HCT116 (cell line): ENCODE results near the gene INS. TPM values are rescaled to one million over a fixed set of nuclear protein-coding genes. Genes with fewer than 3 reads are reported as not detected.

Source experiments
- ATAC-seq: fragments of 200-7000 bp; cut with Tn5 transposase; 2 replicates; pipeline ENCODE4 v1.9.1; 2020; ENCODE audit warnings: mild to moderate bottlenecking, moderate library complexity
- BruUV-seq: library from RNA; stranded (reverse); fragments of 400-500 nt; replicated peaks from 2 replicates; lab custom pipeline; 2021; lab: Mats Ljungman, UMichigan
- CTCF ChIA-PET: fragments of 300-600 bp; sonication (Branson Sonifier 250); formaldehyde crosslinking; loops from one replicate; lab custom pipeline; 2021; ENCODE audit warnings: antibody characterized with exemption; lab: Charles Lee
- POLR2A ChIA-PET: fragments of 300-600, 350-600 bp; sonication (Branson Sonifier 250); formaldehyde crosslinking; loops from one replicate; lab custom pipeline; 2021; ENCODE audit warnings: antibody characterized with exemption; lab: Charles Lee
- RAD21 ChIA-PET, 2 experiments: fragments of 300-600 bp; sonication (Branson Sonifier 250); formaldehyde crosslinking; loops; one replicate each; lab custom pipeline; 2023; ENCODE audit warnings: low total read pairs in 2 of 2; ENCODE audit not compliant: uncharacterized antibody in 2 of 2, unreplicated experiment in 2 of 2, low non-redundant PET in 1 of 2; lab: Charles Lee
- DNase-seq: peaks from one replicate; pipeline ENCODE4 v3.0.0-alpha.2; 2010; ENCODE audit warnings: low read depth, low spot score
- H2AFZ ChIP-seq: fragments of 200-600 bp; shearing (Covaris generic), sonication (generic); 2 replicates; pipeline ENCODE4 v1.6.1; 2017; ENCODE audit warnings: low read depth, mixed run types, mixed read lengths, antibody characterized with exemption, low read length; ENCODE audit not compliant: poor library complexity, severe bottlenecking
- H3K27ac ChIP-seq: 2 replicates; pipeline ENCODE4 v1.5.1; 2012; ENCODE audit warnings: low read depth, low read length
- H3K27me3 ChIP-seq: fragments of 200-600 bp; sonication (generic); 2 replicates; pipeline ENCODE4 v1.6.1; 2016; ENCODE audit warnings: mixed run types, low read length, mixed read lengths; ENCODE audit not compliant: insufficient read depth
- H3K36me3 ChIP-seq, 2 experiments: fragments of 200-500 bp in 1 of 2; fragments of 200-600 bp in 1 of 2; sonication (Bioruptor generic) in 1 of 2; sonication (generic) in 1 of 2; 2 replicates each; pipeline versions ENCODE4 v1.5.1 to v1.6.1; 2014 to 2016; ENCODE audit warnings: low read length in 2 of 2, inconsistent platforms in 1 of 2, mixed read lengths in 1 of 2, mixed run types in 1 of 2; ENCODE audit not compliant: insufficient read depth in 2 of 2, control insufficient read depth in 1 of 2
- H3K4me1 ChIP-seq, 2 experiments: fragments of 200-600 bp in 1 of 2; sonication (generic) in 1 of 2; 2 replicates each; pipeline versions ENCODE4 v1.5.1 to v1.6.1; 2012 to 2017; ENCODE audit warnings: low read length in 2 of 2, inconsistent platforms in 1 of 2, mild to moderate bottlenecking in 1 of 2, mixed read lengths in 1 of 2, mixed run types in 1 of 2, moderate library complexity in 1 of 2; ENCODE audit not compliant: insufficient read depth in 2 of 2, control insufficient read depth in 1 of 2
- H3K4me2 ChIP-seq: fragments of 200-600 bp; sonication (generic); 2 replicates; pipeline ENCODE4 v1.6.1; 2017; ENCODE audit warnings: mixed run types, low read length, mixed read lengths
- H3K4me3 ChIP-seq, 2 experiments: fragments of 200-600 bp in 1 of 2; sonication (generic) in 1 of 2; replicated peaks in 1 of 2; 2 replicates each; pipeline ENCODE4 v1.5.1; 2011 to 2016; ENCODE audit warnings: low read length in 2 of 2, control low read depth in 1 of 2, low read depth in 1 of 2, mild to moderate bottlenecking in 1 of 2, mixed read lengths in 1 of 2, mixed run types in 1 of 2
- H3K79me2 ChIP-seq: fragments of 200-600 bp; sonication (generic); 2 replicates; pipeline ENCODE4 v1.6.1; 2017; ENCODE audit warnings: mild to moderate bottlenecking, mixed run types, low read length, moderate library complexity, mixed read lengths; ENCODE audit not compliant: insufficient read depth
- H3K9ac ChIP-seq: fragments of 200-600 bp; sonication (generic); 2 replicates; pipeline ENCODE4 v1.6.1; 2016; ENCODE audit warnings: low read length, mixed read lengths
- H3K9me2 ChIP-seq: fragments of 200-600 bp; sonication (generic), shearing (Covaris generic); 2 replicates; pipeline ENCODE4 v1.6.1; 2017; ENCODE audit warnings: mixed run types, mild to moderate bottlenecking, moderate library complexity; ENCODE audit not compliant: insufficient read depth
- H3K9me3 ChIP-seq, 2 experiments: fragments of 200-500 bp in 1 of 2; fragments of 200-600 bp in 1 of 2; sonication (Bioruptor generic) in 1 of 2; sonication (generic) in 1 of 2; 2 replicates each; pipeline ENCODE4 v1.6.1; 2014 to 2017; ENCODE audit warnings: low read length in 2 of 2, mixed read lengths in 2 of 2, inconsistent platforms in 1 of 2, low read depth in 1 of 2, mild to moderate bottlenecking in 1 of 2, mixed run types in 1 of 2, moderate library complexity in 1 of 2; ENCODE audit not compliant: control insufficient read depth in 1 of 2, insufficient read depth in 1 of 2
- H4K20me1 ChIP-seq: fragments of 200-600 bp; sonication (generic), shearing (Covaris generic); 2 replicates; pipeline ENCODE4 v1.6.1; 2017; ENCODE audit warnings: mixed run types, mild to moderate bottlenecking, moderate library complexity; ENCODE audit not compliant: insufficient read depth
- ELF1 ChIP-seq: IDR thresholded peaks from 2 replicates; pipeline ENCODE4 v1.6.1; 2012; ENCODE audit warnings: low read depth, borderline replicate concordance
- FOSL1 ChIP-seq: IDR thresholded peaks from 2 replicates; pipeline ENCODE4 v1.6.1; 2012; ENCODE audit warnings: low read depth
- SIN3A ChIP-seq: IDR thresholded peaks from 2 replicates; pipeline ENCODE4 v1.6.1; 2012; ENCODE audit warnings: low read depth
- SP1 ChIP-seq: IDR thresholded peaks from 2 replicates; pipeline ENCODE4 v1.6.1; 2012; ENCODE audit warnings: low read depth
- YY1 ChIP-seq: IDR thresholded peaks from 2 replicates; pipeline ENCODE4 v1.6.1; 2011; ENCODE audit warnings: low read length, low read depth, moderate library complexity, mild to moderate bottlenecking; ENCODE audit not compliant: insufficient replicate concordance; ENCODE audit errors: extremely low read depth
- ZFX ChIP-seq: fragments of 450-650 bp; IDR thresholded peaks from 2 replicates; pipeline ENCODE4 v1.6.1; 2017
- ZNF274 ChIP-seq: fragments of 200-500 bp; sonication (Bioruptor generic); IDR thresholded peaks from 2 replicates; pipeline ENCODE4 v1.6.1; 2014; ENCODE audit warnings: mild to moderate bottlenecking, low read depth, low read length, inconsistent platforms
- intact Hi-C: fragments of 100-400 bp; cut with micrococcal nuclease; formaldehyde crosslinking; loops from 2 replicates; pipeline ENCODE4 v1.10.0; 2022
- total RNA-seq: library from RNA; stranded (reverse); gene quantifications from one replicate; pipeline ENCODE4 v1.2.1, GENCODE V29; 2021; ENCODE audit not compliant: unreplicated experiment
- TF ChIP-seq, protein P1 (sequence below): IDR thresholded peaks from 2 replicates; pipeline ENCODE4 v1.6.1; 2012; ENCODE audit warnings: low read depth
- TF ChIP-seq, protein P2 (sequence below), 3 experiments: fragments of 200-600 bp in 1 of 3; sonication (generic) in 1 of 3; IDR thresholded peaks in 2 of 3; conservative IDR thresholded peaks in 1 of 3; 2 replicates each; pipeline ENCODE4 v1.5.1; 2012 to 2017; ENCODE audit warnings: low read depth in 2 of 3, low read length in 2 of 3, antibody characterized with exemption in 1 of 3, borderline replicate concordance in 1 of 3, control low read depth in 1 of 3, mild to moderate bottlenecking in 1 of 3, mixed read lengths in 1 of 3, mixed run types in 1 of 3, moderate library complexity in 1 of 3; ENCODE audit not compliant: insufficient read depth in 1 of 3

The INS gene
- total RNA-seq, 1 experiment from 2014 or later = 0.44 TPM

DNA sequence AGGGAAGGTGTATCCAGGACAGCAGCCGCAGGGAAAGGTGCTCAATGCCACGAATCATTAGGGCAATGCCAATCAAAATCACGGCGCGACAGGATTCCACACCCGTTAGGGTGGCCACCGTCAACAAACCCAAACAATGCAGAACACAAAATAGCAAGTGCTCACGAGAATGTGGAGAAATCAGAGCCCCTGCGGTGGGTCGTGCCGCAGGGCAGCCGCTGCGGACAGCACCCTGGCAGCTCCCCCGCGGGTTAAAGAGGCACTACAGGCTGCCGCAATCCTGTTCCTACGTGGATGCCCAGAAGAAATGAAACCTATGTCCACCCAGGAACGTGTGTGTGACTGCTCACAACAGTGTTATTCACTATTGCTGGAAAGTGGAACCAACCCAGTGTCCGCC, 27.7 kb upstream of the INS start:
- DNase-seq (no peak), ATAC-seq (no peak)
- no peak overlapping the region for H2AFZ ChIP-seq
- H3K4me3 ChIP-seq = no peak overlapping the region
- no TSS peak for BruUV-seq
- intact Hi-C loops = no loop called here
- no peaks in the 10 kb centered on the region for H4K20me1 ChIP-seq
- H3K4me2 ChIP-seq = no peak overlapping the region
- TF ChIP-seq ELF1 (no peak), FOSL1 (no peak), ZNF274 (no peak), SP1 (no peak), ZFX (no peak), YY1 (no peak), SIN3A (no peak)
- TF ChIP-seq, protein P1, sequence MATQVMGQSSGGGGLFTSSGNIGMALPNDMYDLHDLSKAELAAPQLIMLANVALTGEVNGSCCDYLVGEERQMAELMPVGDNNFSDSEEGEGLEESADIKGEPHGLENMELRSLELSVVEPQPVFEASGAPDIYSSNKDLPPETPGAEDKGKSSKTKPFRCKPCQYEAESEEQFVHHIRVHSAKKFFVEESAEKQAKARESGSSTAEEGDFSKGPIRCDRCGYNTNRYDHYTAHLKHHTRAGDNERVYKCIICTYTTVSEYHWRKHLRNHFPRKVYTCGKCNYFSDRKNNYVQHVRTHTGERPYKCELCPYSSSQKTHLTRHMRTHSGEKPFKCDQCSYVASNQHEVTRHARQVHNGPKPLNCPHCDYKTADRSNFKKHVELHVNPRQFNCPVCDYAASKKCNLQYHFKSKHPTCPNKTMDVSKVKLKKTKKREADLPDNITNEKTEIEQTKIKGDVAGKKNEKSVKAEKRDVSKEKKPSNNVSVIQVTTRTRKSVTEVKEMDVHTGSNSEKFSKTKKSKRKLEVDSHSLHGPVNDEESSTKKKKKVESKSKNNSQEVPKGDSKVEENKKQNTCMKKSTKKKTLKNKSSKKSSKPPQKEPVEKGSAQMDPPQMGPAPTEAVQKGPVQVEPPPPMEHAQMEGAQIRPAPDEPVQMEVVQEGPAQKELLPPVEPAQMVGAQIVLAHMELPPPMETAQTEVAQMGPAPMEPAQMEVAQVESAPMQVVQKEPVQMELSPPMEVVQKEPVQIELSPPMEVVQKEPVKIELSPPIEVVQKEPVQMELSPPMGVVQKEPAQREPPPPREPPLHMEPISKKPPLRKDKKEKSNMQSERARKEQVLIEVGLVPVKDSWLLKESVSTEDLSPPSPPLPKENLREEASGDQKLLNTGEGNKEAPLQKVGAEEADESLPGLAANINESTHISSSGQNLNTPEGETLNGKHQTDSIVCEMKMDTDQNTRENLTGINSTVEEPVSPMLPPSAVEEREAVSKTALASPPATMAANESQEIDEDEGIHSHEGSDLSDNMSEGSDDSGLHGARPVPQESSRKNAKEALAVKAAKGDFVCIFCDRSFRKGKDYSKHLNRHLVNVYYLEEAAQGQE = no peak
- TF ChIP-seq, protein P2, sequence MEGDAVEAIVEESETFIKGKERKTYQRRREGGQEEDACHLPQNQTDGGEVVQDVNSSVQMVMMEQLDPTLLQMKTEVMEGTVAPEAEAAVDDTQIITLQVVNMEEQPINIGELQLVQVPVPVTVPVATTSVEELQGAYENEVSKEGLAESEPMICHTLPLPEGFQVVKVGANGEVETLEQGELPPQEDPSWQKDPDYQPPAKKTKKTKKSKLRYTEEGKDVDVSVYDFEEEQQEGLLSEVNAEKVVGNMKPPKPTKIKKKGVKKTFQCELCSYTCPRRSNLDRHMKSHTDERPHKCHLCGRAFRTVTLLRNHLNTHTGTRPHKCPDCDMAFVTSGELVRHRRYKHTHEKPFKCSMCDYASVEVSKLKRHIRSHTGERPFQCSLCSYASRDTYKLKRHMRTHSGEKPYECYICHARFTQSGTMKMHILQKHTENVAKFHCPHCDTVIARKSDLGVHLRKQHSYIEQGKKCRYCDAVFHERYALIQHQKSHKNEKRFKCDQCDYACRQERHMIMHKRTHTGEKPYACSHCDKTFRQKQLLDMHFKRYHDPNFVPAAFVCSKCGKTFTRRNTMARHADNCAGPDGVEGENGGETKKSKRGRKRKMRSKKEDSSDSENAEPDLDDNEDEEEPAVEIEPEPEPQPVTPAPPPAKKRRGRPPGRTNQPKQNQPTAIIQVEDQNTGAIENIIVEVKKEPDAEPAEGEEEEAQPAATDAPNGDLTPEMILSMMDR (IDR thresholded peaks at IDR 0.05 in 2 of 3, conservative IDR thresholded peaks at IDR 0.05 in 1 of 3; ENCODE audit: borderline replicate concordance in 1 of 3, insufficient read depth in 1 of 3, low read depth in 2 of 3, low read length in 2 of 3) = no peak
- H3K36me3 ChIP-seq = no peaks in the 10 kb centered on the region
- H3K27me3 ChIP-seq = no peaks in the 10 kb centered on the region
- no peaks in the 10 kb centered on the region for H3K79me2 ChIP-seq
- H3K9me3 ChIP-seq = no peaks in the 10 kb centered on the region
- ChIA-PET POLR2A (no interaction called here), RAD21 (no interaction called here), CTCF (interaction anchor here (0.7 kb wide), 1 partner anchor 10 kb away, joined by 3 read pairs; no protein-coding TSS in a partner anchor)
- no peaks in the 10 kb centered on the region for H3K9me2 ChIP-seq
- no peak overlapping the region for H3K9ac ChIP-seq
- H3K4me1 ChIP-seq = peaks cover 0 to 13% of the 10 kb centered on the region in 2 experiments; a peak in 1 of 4 replicates
- no peak overlapping the region for H3K27ac ChIP-seq
